Liver (tissue), 9 donors: ENCODE measurements around the gene FAAP100. TPM values are rescaled to one million over a fixed set of nuclear protein-coding genes. Genes with fewer than 3 reads are reported as not detected.

Experiments
- DNase-seq: peaks from one replicate; pipeline ENCODE4 v3.0.0-alpha.2; 2017; ENCODE audit warnings: low spot score
- H3K27ac ChIP-seq, 2 donors: one replicate each; pipeline ENCODE4 v1.7.0; 2013; ENCODE audit warnings: inconsistent platforms in 2 of 2, low read length in 2 of 2, control low read depth in 1 of 2, low read depth in 1 of 2, mild to moderate bottlenecking in 1 of 2
- H3K27me3 ChIP-seq, 4 donors: one replicate each; pipeline versions ENCODE4 v1.6.1 to v1.7.0; 2013; ENCODE audit warnings: low read length in 3 of 4, inconsistent platforms in 1 of 4, mild to moderate bottlenecking in 1 of 4, moderate library complexity in 1 of 4; ENCODE audit not compliant: control insufficient read depth in 4 of 4, insufficient read depth in 4 of 4
- H3K36me3 ChIP-seq, 4 donors: one replicate each; pipeline versions ENCODE4 v1.6.1 to v1.7.0; 2013; ENCODE audit warnings: low read length in 3 of 4, mild to moderate bottlenecking in 3 of 4, low read depth in 1 of 4, moderate library complexity in 1 of 4; ENCODE audit not compliant: control insufficient read depth in 4 of 4, insufficient read depth in 3 of 4
- H3K4me1 ChIP-seq, 4 donors: one replicate each; pipeline versions ENCODE4 v1.6.1 to v1.7.0; 2013; ENCODE audit warnings: low read length in 3 of 4, mild to moderate bottlenecking in 3 of 4, moderate library complexity in 1 of 4; ENCODE audit not compliant: control insufficient read depth in 4 of 4, insufficient read depth in 4 of 4
- H3K4me3 ChIP-seq, 3 donors: one replicate each; pipeline versions ENCODE4 v1.6.1 to v1.7.0; 2013; ENCODE audit warnings: low read length in 3 of 3, control low read depth in 1 of 3, low read depth in 1 of 3, mild to moderate bottlenecking in 1 of 3
- H3K9ac ChIP-seq, 2 donors: one replicate each; pipeline ENCODE4 v1.7.0; 2013; ENCODE audit warnings: low read length in 2 of 2, mild to moderate bottlenecking in 2 of 2, moderate library complexity in 2 of 2, control low read depth in 1 of 2, low read depth in 1 of 2
- H3K9me3 ChIP-seq, 4 donors: one replicate each; pipeline versions ENCODE4 v1.6.1 to v1.7.0; 2013; ENCODE audit warnings: low read length in 3 of 4; ENCODE audit not compliant: control insufficient read depth in 4 of 4
- ATF3 ChIP-seq: IDR thresholded peaks from 2 replicates; pipeline ENCODE4 v1.6.1; 2016; ENCODE audit warnings: antibody characterized with exemption
- CTCF ChIP-seq: fragments of 150-350 bp; IDR thresholded peaks from 2 replicates; pipeline ENCODE4 v1.5.1; 2017; ENCODE audit warnings: improper control_type of control experiment, low read depth, low read length; ENCODE audit not compliant: missing input control
- EGR1 ChIP-seq, 2 donors: IDR thresholded peaks; 2 replicates each; pipeline ENCODE4 v1.6.1; 2016 to 2018; ENCODE audit warnings: antibody characterized with exemption in 2 of 2, low read depth in 2 of 2
- FOXA1 ChIP-seq: IDR thresholded peaks from 2 replicates; pipeline ENCODE4 v1.6.1; 2016; ENCODE audit warnings: antibody characterized with exemption
- FOXA2 ChIP-seq: IDR thresholded peaks from 2 replicates; pipeline ENCODE4 v1.6.1; 2016; ENCODE audit warnings: antibody characterized with exemption
- GABPA ChIP-seq, 2 donors: IDR thresholded peaks in 1 of 2; conservative IDR thresholded peaks in 1 of 2; 2 replicates each; pipeline ENCODE4 v1.6.1; 2016; ENCODE audit warnings: antibody characterized with exemption in 2 of 2, mild to moderate bottlenecking in 1 of 2, moderate library complexity in 1 of 2
- HNF4A ChIP-seq, 2 donors: conservative IDR thresholded peaks; 2 replicates each; pipeline ENCODE4 v1.6.1; 2016; ENCODE audit warnings: antibody characterized with exemption in 2 of 2, mild to moderate bottlenecking in 2 of 2
- HNF4G ChIP-seq: IDR thresholded peaks from 2 replicates; pipeline ENCODE4 v1.6.1; 2016; ENCODE audit warnings: antibody characterized with exemption
- JUND ChIP-seq, 2 donors: IDR thresholded peaks; 2 replicates each; pipeline ENCODE4 v1.6.1; 2016; ENCODE audit warnings: antibody characterized with exemption in 2 of 2
- MAX ChIP-seq: IDR thresholded peaks from 2 replicates; pipeline ENCODE4 v1.6.1; 2016; ENCODE audit warnings: antibody characterized with exemption
- NR2F2 ChIP-seq: IDR thresholded peaks from 2 replicates; pipeline ENCODE4 v1.6.1; 2016; ENCODE audit warnings: antibody characterized with exemption
- RAD21 ChIP-seq, 2 donors: IDR thresholded peaks; 2 replicates each; pipeline ENCODE4 v1.6.1; 2016; ENCODE audit warnings: antibody characterized with exemption in 2 of 2, mild to moderate bottlenecking in 2 of 2
- REST ChIP-seq: IDR thresholded peaks from 2 replicates; pipeline ENCODE4 v1.6.1; 2016; ENCODE audit warnings: antibody characterized with exemption, mild to moderate bottlenecking
- RXRA ChIP-seq, 2 donors: IDR thresholded peaks; 2 replicates each; pipeline ENCODE4 v1.6.1; 2017 to 2018; ENCODE audit warnings: antibody characterized with exemption in 2 of 2, mild to moderate bottlenecking in 1 of 2
- SP1 ChIP-seq: IDR thresholded peaks from 2 replicates; pipeline ENCODE4 v1.6.1; 2018; ENCODE audit warnings: antibody characterized with exemption, mild to moderate bottlenecking
- TAF1 ChIP-seq: conservative IDR thresholded peaks from 2 replicates; pipeline ENCODE4 v1.6.1; 2016; ENCODE audit warnings: antibody characterized with exemption, mild to moderate bottlenecking
- ZBTB33 ChIP-seq: IDR thresholded peaks from 2 replicates; pipeline ENCODE4 v1.6.1; 2016; ENCODE audit warnings: antibody characterized with exemption
- WGBS: extraction: QIAGEN DNeasy Blood & Tissue Kit; methylation state at CpG from one replicate; pipeline ENCODE4 v1.1.7; 2013; 5-methylcytosine and 5-hydroxymethylcytosine counted together
- polyA plus RNA-seq, 2 donors: library from polyadenylated mRNA; stranded (reverse) in 1 of 2; unstranded in 1 of 2; fragments of 200-250 nt in 1 of 2; fragments of >200 nt in 1 of 2; fragmentation: Nextera tagmentation in 1 of 2; extraction: Ambion mirVana in 1 of 2; gene quantifications; one replicate each; pipeline versions ENCODE4 v1.2.1 to v1.2.3, GENCODE V29; 2013 to 2015
- total RNA-seq, 2 donors: library from RNA; depleted of rRNA; stranded (reverse); fragments of >200 nt; gene quantifications; one replicate each; pipeline ENCODE4 v1.2.3, GENCODE V29; 2014
- donor health status: healthy.
- donor health status: healthy.
- donor health status: healthy.
- donor health status: healthy.
- donor health status: healthy.

Gene FAAP100
- total and polyA plus RNA-seq, 4 donors = 8.1 to 14.7 (median 9.7) TPM

- H3K27ac ChIP-seq = no peak overlapping the region
- peaks cover 0 to 3% (median 0%) of the 10 kb centered on the region in 4 donors for H3K27me3 ChIP-seq
- peaks cover 0 to 6% (median 2%) of the 10 kb centered on the region in 4 donors for H3K4me1 ChIP-seq
- no peak overlapping the region for H3K4me3 ChIP-seq
- peaks cover 0 to 60% (median 25%) of the 10 kb centered on the region in 4 donors for H3K36me3 ChIP-seq
- TF ChIP-seq SP1 (no peak), REST (no peak), JUND (IDR thresholded peaks at IDR 0.05) (no peak), CTCF (no peak), NR2F2 (no peak), ATF3 (no peak), FOXA2 (no peak), EGR1 (IDR thresholded peaks at IDR 0.05; ENCODE audit: low read depth in 2 of 2) (no peak), GABPA (IDR thresholded peaks at IDR 0.05 in 1 of 2, conservative IDR thresholded peaks at IDR 0.05 in 1 of 2) (no peak), ZBTB33 (no peak), RAD21 (IDR thresholded peaks at IDR 0.05) (no peak), TAF1 (no peak), HNF4A (conservative IDR thresholded peaks at IDR 0.05) (no peak), MAX (no peak)
- no peaks in the 10 kb centered on the region for H3K9me3 ChIP-seq
- DNase-seq = no peak
- no peak overlapping the region for H3K9ac ChIP-seq
- WGBS = 91% methylated on average over 17 of the region's 17 CpGs
These were observed 11.0 kb downstream of the FAAP100 start for GRCh38 chr17:81541123-81541522.

GRCh38 chr17:81540676-81541027 lies 11.5 kb downstream of the FAAP100 start:
- Histone ChIP-seq H3K4me3 (no peak overlapping the region), H3K27ac (no peak overlapping the region), H3K9me3 (no peaks in the 10 kb centered on the region), H3K9ac (no peak overlapping the region), H3K4me1 (peaks cover 0 to 6% (median 2%) of the 10 kb centered on the region in 4 donors), H3K27me3 (peaks cover 0 to 4% (median 0%) of the 10 kb centered on the region in 4 donors), H3K36me3 (peaks cover 0 to 55% (median 23%) of the 10 kb centered on the region in 4 donors)
- WGBS = 96% methylated on average over 14 of the region's 14 CpGs
- TF ChIP-seq NR2F2 (no peak), FOXA2 (no peak), HNF4G (no peak), HNF4A (conservative IDR thresholded peaks at IDR 0.05) (no peak), RXRA (IDR thresholded peaks at IDR 0.05) (no peak), RAD21 (IDR thresholded peaks at IDR 0.05) (no peak), FOXA1 (no peak), CTCF (no peak), GABPA (IDR thresholded peaks at IDR 0.05 in 1 of 2, conservative IDR thresholded peaks at IDR 0.05 in 1 of 2) (no peak)
- no peak for DNase-seq
